GM23248 (cell line): ENCODE data around the gene PZP. TPM values are rescaled to one million over a fixed set of nuclear protein-coding genes. Genes with fewer than 3 reads are reported as not detected.
"Not testable (repeated sequence)": the region's sequence is repeated elsewhere in the genome, so short reads cannot be mapped to it uniquely, and the experiment has no call there.

Experiments
- DNase-seq: peaks from one replicate; pipeline ENCODE4 v3.0.0-alpha.2; 2015
- H2AFZ ChIP-seq: fragments of 200-600 bp; sonication (generic); 2 replicates; pipeline ENCODE4 v1.6.1; 2016; ENCODE audit warnings: antibody characterized with exemption
- H3F3A ChIP-seq: fragments of 200-600 bp; sonication (generic); 2 replicates; pipeline ENCODE4 v1.6.1; 2016; ENCODE audit warnings: mild to moderate bottlenecking, antibody characterized with exemption, mixed run types; ENCODE audit not compliant: insufficient read depth
- H3K27ac ChIP-seq: fragments of 200-600 bp; sonication (generic); 2 replicates; pipeline ENCODE4 v1.5.1; 2016; ENCODE audit warnings: mild to moderate bottlenecking
- H3K27me3 ChIP-seq: fragments of 200-600 bp; sonication (generic); replicated peaks from 2 replicates; pipeline ENCODE4 v1.6.1; 2016; ENCODE audit warnings: mild to moderate bottlenecking; ENCODE audit not compliant: insufficient read depth
- H3K36me3 ChIP-seq: fragments of 200-600 bp; sonication (generic); 2 replicates; pipeline ENCODE4 v1.6.1; 2016; ENCODE audit warnings: low read depth, mild to moderate bottlenecking
- H3K4me1 ChIP-seq: fragments of 200-600 bp; sonication (generic); 2 replicates; pipeline ENCODE4 v1.6.1; 2016; ENCODE audit warnings: mild to moderate bottlenecking; ENCODE audit not compliant: insufficient read depth
- H3K4me2 ChIP-seq: fragments of 200-600 bp; sonication (generic); one replicate; pipeline ENCODE4 v1.6.1; 2016; ENCODE audit warnings: mild to moderate bottlenecking; ENCODE audit not compliant: unreplicated experiment
- H3K4me3 ChIP-seq: fragments of 200-600 bp; sonication (generic); 2 replicates; pipeline ENCODE4 v1.5.1; 2016; ENCODE audit warnings: mild to moderate bottlenecking
- H3K79me2 ChIP-seq: fragments of 200-600 bp; sonication (generic); 2 replicates; pipeline ENCODE4 v1.6.1; 2016; ENCODE audit warnings: mild to moderate bottlenecking; ENCODE audit not compliant: insufficient read depth
- H3K9ac ChIP-seq: fragments of 200-600 bp; sonication (generic); 2 replicates; pipeline ENCODE4 v1.6.1; 2016; ENCODE audit warnings: mild to moderate bottlenecking
- H3K9me2 ChIP-seq: fragments of 200-600 bp; sonication (generic); 2 replicates; pipeline ENCODE4 v1.6.1; 2016; ENCODE audit warnings: mixed run types, mild to moderate bottlenecking, moderate library complexity; ENCODE audit not compliant: insufficient read depth
- H3K9me3 ChIP-seq: fragments of 200-600 bp; sonication (generic); one replicate; pipeline ENCODE4 v1.6.1; 2017; ENCODE audit warnings: low read depth
- H4K20me1 ChIP-seq: fragments of 200-600 bp; sonication (generic); 2 replicates; pipeline ENCODE4 v1.6.0; 2016; ENCODE audit not compliant: insufficient read depth
- EZH2 ChIP-seq: fragments of 200-600 bp; sonication (generic); IDR thresholded peaks from 2 replicates; pipeline ENCODE4 v1.6.1; 2018; ENCODE audit warnings: antibody characterized with exemption, mild to moderate bottlenecking; ENCODE audit not compliant: insufficient read depth, poor library complexity, severe bottlenecking
- EZH2phosphoT487 ChIP-seq: fragments of 200-600 bp; sonication (generic); IDR thresholded peaks from 2 replicates; pipeline ENCODE4 v1.6.1; 2018; ENCODE audit warnings: antibody characterized with exemption, moderate library complexity, mild to moderate bottlenecking, low read depth; ENCODE audit not compliant: insufficient read depth
- WGBS, 2 experiments: methylation state at CpG; one replicate each; pipeline ENCODE4 v1.1.6; 2015 to 2017; ENCODE audit warnings: low lambda C conversion rate in 2 of 2, low coverage in 1 of 2; ENCODE audit errors: missing lambda C conversion rate in 2 of 2; 5-methylcytosine and 5-hydroxymethylcytosine counted together
- in situ Hi-C: fragments of 300-500 bp; cut with MboI; formaldehyde crosslinking; loops from 2 replicates; pipeline ENCODE4 v1.15.0; 2020
- polyA plus RNA-seq: library from polyadenylated mRNA; unstranded; fragments of >200 nt; fragmentation: Nextera tagmentation; extraction: Ambion mirVana; gene quantifications from 2 replicates; pipeline ENCODE4 v1.2.1, GENCODE V29; 2016
- total RNA-seq: library from RNA; depleted of rRNA; stranded (reverse); fragments of >200 nt; shearing (Covaris generic); gene quantifications from 2 replicates; pipeline ENCODE4 v1.2.3, GENCODE V29; 2014

Gene PZP
- total and polyA plus RNA-seq, 2 experiments from 2014 or later: not detected

DNA sequence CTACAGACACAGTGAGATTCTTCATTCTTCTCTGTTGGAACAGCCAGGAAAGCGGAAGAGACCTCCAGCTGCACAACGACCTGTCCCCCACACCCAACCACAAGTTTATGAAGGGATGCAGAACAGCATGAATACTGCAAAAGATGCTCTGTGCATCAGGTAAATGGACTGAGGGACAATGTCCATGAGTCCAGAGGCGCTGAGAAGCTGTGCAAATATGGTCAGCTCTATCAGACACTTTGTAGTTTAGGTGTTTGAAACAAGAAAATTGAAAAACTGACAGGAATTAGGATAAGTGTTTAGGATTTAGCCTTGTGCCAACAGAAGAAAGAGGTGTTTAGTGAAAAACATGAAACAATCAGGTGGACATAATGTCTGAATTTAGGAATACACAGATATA, 33.1 kb upstream of the PZP start:
- in situ Hi-C loops: no loop called here
- no peak for TF ChIP-seq EZH2phosphoT487
- TF ChIP-seq EZH2: no peak
- WGBS, 2 experiments: 68 to 83% methylated on average over 3 of the region's 3 CpGs

GRCh38 chr12:9240776-9241175, 32.6 kb upstream of the PZP start:
- TF ChIP-seq EZH2phosphoT487 (no peak), EZH2 (no peak)
- Histone ChIP-seq H3K9ac (no peak overlapping the region), H2AFZ (no peak overlapping the region), H3K79me2 (no peaks in the 10 kb centered on the region), H3K4me1 (no peaks in the 10 kb centered on the region), H3K4me2 (no peak overlapping the region), H3K9me2 (no peaks in the 10 kb centered on the region), H3K27me3 (peaks cover 9% of the 10 kb centered on the region; the same call in 1 of the 2 replicates), H3K9me3 (no peaks in the 10 kb centered on the region), H4K20me1 (no peaks in the 10 kb centered on the region), H3K36me3 (no peaks in the 10 kb centered on the region), H3K27ac (no peak overlapping the region), H3F3A (no peaks in the 10 kb centered on the region), H3K4me3 (no peak overlapping the region)
- in situ Hi-C loops: no loop called here
- 79 to 83% methylated on average over 5 of the region's 5 CpGs for WGBS, 2 experiments
- no peak for DNase-seq

More for the DNA sequence above, 33.1 kb upstream of the PZP start:
- Histone ChIP-seq H3K4me3 (no peak overlapping the region), H3K27ac (no peak overlapping the region), H4K20me1 (no peaks in the 10 kb centered on the region), H3K9me3 (no peaks in the 10 kb centered on the region), H3K79me2 (no peaks in the 10 kb centered on the region), H3K9ac (no peak overlapping the region), H2AFZ (no peak overlapping the region), H3K27me3 (peaks cover 9% of the 10 kb centered on the region; the same call in 1 of the 2 replicates), H3K4me1 (no peaks in the 10 kb centered on the region), H3K36me3 (no peaks in the 10 kb centered on the region), H3K9me2 (no peaks in the 10 kb centered on the region), H3F3A (no peaks in the 10 kb centered on the region), H3K4me2 (no peak overlapping the region)
- no peak for DNase-seq

GRCh38 chr12:9240004-9240635, 31.9 kb upstream of the PZP start:
- H2AFZ ChIP-seq: peak overlapping the region; percentile 71
- H3K4me1 ChIP-seq, H3K27ac ChIP-seq, H3K9ac ChIP-seq, H3K36me3 ChIP-seq, H4K20me1 ChIP-seq, H3K79me2 ChIP-seq, H3K9me2 ChIP-seq, H3F3A ChIP-seq, in situ Hi-C loops, H3K27me3 ChIP-seq, H3K9me3 ChIP-seq: not testable (repeated sequence)
- DNase-seq: peak; percentile 21
- WGBS, 2 experiments: 23 to 24% methylated on average over 24 to 28 of the region's 33 CpGs
- H3K4me3 ChIP-seq: peak overlapping the region; percentile 66
- H3K4me2 ChIP-seq: peak overlapping the region; percentile 73

- no peak overlapping the region for H3K9ac ChIP-seq
- no peaks in the 10 kb centered on the region for H3K4me1 ChIP-seq
- WGBS, 2 experiments: 74 to 79% methylated on average over 1 of the region's 1 CpG
- H3K27me3 ChIP-seq: 0 out of 2 replicates have a peak, but pooled peaks cover 18% of the 10 kb centered on the region
- H3K36me3 ChIP-seq: no peaks in the 10 kb centered on the region
- no peak for DNase-seq
- H3K4me2 ChIP-seq: no peak overlapping the region
- H3K27ac ChIP-seq: no peak overlapping the region
- no peaks in the 10 kb centered on the region for H3K79me2 ChIP-seq
- no peak overlapping the region for H3K4me3 ChIP-seq
- TF ChIP-seq EZH2 (no peak), EZH2phosphoT487 (no peak)
- no peaks in the 10 kb centered on the region for H4K20me1 ChIP-seq
- no peak overlapping the region for H2AFZ ChIP-seq
- H3K9me2 ChIP-seq: no peaks in the 10 kb centered on the region
- H3K9me3 ChIP-seq: no peaks in the 10 kb centered on the region
- H3F3A ChIP-seq: no peaks in the 10 kb centered on the region
- in situ Hi-C loops: no loop called here
Observed at GRCh38 chr12:9237286-9237685, 29.1 kb upstream of the PZP start.

DNA sequence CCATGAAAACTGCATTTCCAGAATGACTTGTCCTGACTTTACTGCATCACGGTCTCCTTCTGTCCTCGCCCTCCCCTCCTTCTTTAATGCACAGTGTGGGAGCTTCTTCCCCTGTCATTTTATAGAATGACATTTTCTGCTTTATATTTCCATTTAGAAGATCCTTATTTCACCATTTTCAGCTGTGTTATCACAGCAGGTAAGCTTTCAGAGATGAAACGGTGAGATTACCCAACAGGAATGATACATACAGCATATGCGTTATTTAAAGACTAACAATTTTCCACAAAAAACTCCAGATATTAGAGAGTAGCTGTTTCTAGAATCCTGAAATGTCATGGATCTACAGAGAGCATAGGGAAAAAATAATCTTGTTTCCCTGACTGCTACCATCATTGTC, 27.3 kb upstream of the PZP start:
- no peaks in the 10 kb centered on the region for H3K9me2 ChIP-seq
- no peaks in the 10 kb centered on the region for H3K9me3 ChIP-seq
- no peaks in the 10 kb centered on the region for H3K4me1 ChIP-seq
- H3K4me2 ChIP-seq: no peak overlapping the region
- H3K27ac ChIP-seq: no peak overlapping the region
- no peaks in the 10 kb centered on the region for H3F3A ChIP-seq
- TF ChIP-seq EZH2phosphoT487: no peak
- no peak for TF ChIP-seq EZH2
- H2AFZ ChIP-seq: no peak overlapping the region
- in situ Hi-C loops: no loop called here
- no peak for DNase-seq
- no peaks in the 10 kb centered on the region for H3K36me3 ChIP-seq
- H3K27me3 ChIP-seq: 0 out of 2 replicates have a peak, but pooled peaks cover 12% of the 10 kb centered on the region
- H4K20me1 ChIP-seq: no peaks in the 10 kb centered on the region
- 62 to 68% methylated on average over 4 of the region's 4 CpGs for WGBS, 2 experiments
- H3K4me3 ChIP-seq: no peak overlapping the region
- H3K9ac ChIP-seq: no peak overlapping the region
- H3K79me2 ChIP-seq: no peaks in the 10 kb centered on the region
